GM23338 (cell line): Measurements from ENCODE around the gene TFEB. TPM values are rescaled to one million over a fixed set of nuclear protein-coding genes. Genes with fewer than 3 reads are reported as not detected.

ENCODE experiments used
- ATAC-seq: fragments of 200-7000 bp; cut with Tn5 transposase; 3 replicates; pipeline ENCODE4 v1.9.1; 2020
- DNase-seq: peaks from one replicate; pipeline ENCODE4 v3.0.0-alpha.2; 2015; ENCODE audit warnings: low spot score
- H2AFZ ChIP-seq: fragments of 200-600 bp; sonication (generic); 2 replicates; pipeline ENCODE4 v1.8.0; 2016; ENCODE audit warnings: antibody characterized with exemption, mild to moderate bottlenecking, moderate library complexity
- H3F3A ChIP-seq: fragments of 200-600 bp; sonication (generic); replicated peaks from 2 replicates; pipeline ENCODE4 v1.8.0; 2017; ENCODE audit warnings: antibody characterized with exemption, mixed run types, low read depth
- H3K27ac ChIP-seq: fragments of 200-600 bp; sonication (generic); 2 replicates; pipeline ENCODE4 v1.6.1; 2016; ENCODE audit warnings: low read depth
- H3K27me3 ChIP-seq: fragments of 200-600 bp; sonication (generic); 2 replicates; pipeline ENCODE4 v1.8.0; 2016; ENCODE audit warnings: mild to moderate bottlenecking, mixed run types, moderate library complexity; ENCODE audit not compliant: insufficient read depth
- H3K36me3 ChIP-seq: fragments of 200-600 bp; sonication (generic); 2 replicates; pipeline ENCODE4 v1.8.0; 2016; ENCODE audit warnings: mild to moderate bottlenecking; ENCODE audit not compliant: insufficient read depth
- H3K4me1 ChIP-seq: fragments of 200-600 bp; sonication (generic); 2 replicates; pipeline ENCODE4 v1.8.0; 2016; ENCODE audit warnings: mild to moderate bottlenecking, moderate library complexity; ENCODE audit not compliant: insufficient read depth
- H3K4me2 ChIP-seq: fragments of 200-600 bp; sonication (generic); 2 replicates; pipeline ENCODE4 v1.7.1; 2017; ENCODE audit warnings: mixed run types
- H3K4me3 ChIP-seq: fragments of 200-600 bp; sonication (generic); 2 replicates; pipeline ENCODE4 v1.6.1; 2016; ENCODE audit warnings: mixed run types
- H3K79me2 ChIP-seq: fragments of 200-600 bp; sonication (generic); replicated peaks from 2 replicates; pipeline ENCODE4 v1.8.0; 2017; ENCODE audit warnings: mild to moderate bottlenecking; ENCODE audit not compliant: insufficient read depth
- H3K9me2 ChIP-seq: fragments of 200-600 bp; sonication (generic); 2 replicates; pipeline ENCODE4 v1.8.0; 2017; ENCODE audit not compliant: insufficient read depth
- H4K20me1 ChIP-seq: fragments of 200-600 bp; sonication (generic); replicated peaks from 2 replicates; pipeline ENCODE4 v1.8.0; 2017; ENCODE audit warnings: mild to moderate bottlenecking; ENCODE audit not compliant: insufficient read depth
- H3K27ac Mint-ChIP-seq: 2 replicates; pipeline ENCODE4 v1.8.0; 2020; ENCODE audit warnings: inconsistent platforms, mild to moderate bottlenecking, moderate library complexity, mixed read lengths
- H3K27me3 Mint-ChIP-seq: 3 replicates; pipeline ENCODE4 v1.8.0; 2022; ENCODE audit warnings: low read depth, mild to moderate bottlenecking, moderate library complexity, mixed read lengths, inconsistent platforms; ENCODE audit not compliant: insufficient read depth, poor library complexity
- H3K36me3 Mint-ChIP-seq: 3 replicates; pipeline ENCODE4 v1.8.0; 2021; ENCODE audit warnings: low read depth, mild to moderate bottlenecking, inconsistent platforms, moderate library complexity, mixed read lengths
- H3K4me1 Mint-ChIP-seq: 3 replicates; pipeline ENCODE4 v1.8.0; 2020; ENCODE audit warnings: mild to moderate bottlenecking, inconsistent platforms, mixed read lengths
- H3K4me3 Mint-ChIP-seq: 3 replicates; pipeline ENCODE4 v1.8.0; 2021; ENCODE audit warnings: moderate library complexity, mild to moderate bottlenecking, inconsistent platforms, mixed read lengths
- H3K9me3 Mint-ChIP-seq: 3 replicates; pipeline ENCODE4 v1.8.0; 2020; ENCODE audit warnings: moderate library complexity, mild to moderate bottlenecking, inconsistent platforms, mixed read lengths
- CREB1 ChIP-seq: fragments of 250-450 bp; sonication (Bioruptor Pico); IDR thresholded peaks from 2 replicates; pipeline ENCODE4 v1.5.0; 2020; ENCODE audit warnings: low read depth, mild to moderate bottlenecking, moderate library complexity
- CTCF ChIP-seq, 2 experiments: fragments of 200-600 bp in 1 of 2; sonication (generic) in 1 of 2; conservative IDR thresholded peaks; 2 replicates each; pipeline versions ENCODE4 v1.5.1 to v1.6.1; 2016 to 2017; ENCODE audit warnings: antibody characterized with exemption in 2 of 2, low read depth in 2 of 2, mild to moderate bottlenecking in 2 of 2, moderate library complexity in 1 of 2
- ETS1 ChIP-seq: IDR thresholded peaks from 2 replicates; pipeline ENCODE4 v1.6.1; 2016; ENCODE audit warnings: antibody characterized with exemption
- EZH2 ChIP-seq: fragments of 200-600 bp; sonication (generic); IDR thresholded peaks from one replicate; pipeline ENCODE4 v1.8.0; 2017; ENCODE audit warnings: antibody characterized with exemption, mild to moderate bottlenecking, low read depth; ENCODE audit not compliant: unreplicated experiment
- EZH2phosphoT487 ChIP-seq: fragments of 200-600 bp; sonication (generic); IDR thresholded peaks from one replicate; pipeline ENCODE4 v1.8.1; 2018; ENCODE audit warnings: antibody characterized with exemption; ENCODE audit not compliant: unreplicated experiment
- JUNB ChIP-seq: IDR thresholded peaks from one replicate; pipeline ENCODE4 v1.6.1; 2016; ENCODE audit warnings: antibody characterized with exemption; ENCODE audit not compliant: unreplicated experiment
- NANOG ChIP-seq: IDR thresholded peaks from 2 replicates; pipeline ENCODE4 v1.6.1; 2016; ENCODE audit warnings: antibody characterized with exemption, borderline replicate concordance
- POLR2AphosphoS5 ChIP-seq: IDR thresholded peaks from 2 replicates; pipeline ENCODE4 v1.6.1; 2016; ENCODE audit warnings: antibody characterized with exemption, low read depth
- REST ChIP-seq: IDR thresholded peaks from one replicate; pipeline ENCODE4 v1.6.1; 2018; ENCODE audit warnings: antibody characterized with exemption; ENCODE audit not compliant: unreplicated experiment
- STAT1 ChIP-seq: IDR thresholded peaks from one replicate; pipeline ENCODE4 v1.6.1; 2016; ENCODE audit warnings: antibody characterized with exemption; ENCODE audit not compliant: unreplicated experiment
- ZNF114 ChIP-seq: fragments of 250-450 bp; sonication (Bioruptor Pico); IDR thresholded peaks from 2 replicates; pipeline ENCODE4 v1.5.0; 2020; ENCODE audit warnings: mild to moderate bottlenecking, moderate library complexity
- ZNF331 ChIP-seq: fragments of 250-450 bp; sonication (Bioruptor Pico); IDR thresholded peaks from 2 replicates; pipeline ENCODE4 v1.5.0; 2020; ENCODE audit warnings: low read depth, mild to moderate bottlenecking, moderate library complexity
- polyA plus RNA-seq: library from polyadenylated mRNA; unstranded; fragments of >200 nt; fragmentation: Nextera tagmentation; extraction: Ambion mirVana; gene quantifications from 2 replicates; pipeline ENCODE4 v1.2.1, GENCODE V29; 2016
- total RNA-seq: library from RNA; depleted of rRNA; stranded (reverse); fragments of >200 nt; shearing (Covaris generic); gene quantifications from 2 replicates; pipeline ENCODE4 v1.2.3, GENCODE V29; 2014
- TF ChIP-seq, protein P1 (sequence below): fragments of 250-450 bp; sonication (Bioruptor Pico); IDR thresholded peaks from 2 replicates; pipeline ENCODE4 v1.5.0; 2020; ENCODE audit warnings: mild to moderate bottlenecking, moderate library complexity

The TFEB gene
- total and polyA plus RNA-seq, 2 experiments from 2014 or later = 1.3 to 4.3 TPM

DNA sequence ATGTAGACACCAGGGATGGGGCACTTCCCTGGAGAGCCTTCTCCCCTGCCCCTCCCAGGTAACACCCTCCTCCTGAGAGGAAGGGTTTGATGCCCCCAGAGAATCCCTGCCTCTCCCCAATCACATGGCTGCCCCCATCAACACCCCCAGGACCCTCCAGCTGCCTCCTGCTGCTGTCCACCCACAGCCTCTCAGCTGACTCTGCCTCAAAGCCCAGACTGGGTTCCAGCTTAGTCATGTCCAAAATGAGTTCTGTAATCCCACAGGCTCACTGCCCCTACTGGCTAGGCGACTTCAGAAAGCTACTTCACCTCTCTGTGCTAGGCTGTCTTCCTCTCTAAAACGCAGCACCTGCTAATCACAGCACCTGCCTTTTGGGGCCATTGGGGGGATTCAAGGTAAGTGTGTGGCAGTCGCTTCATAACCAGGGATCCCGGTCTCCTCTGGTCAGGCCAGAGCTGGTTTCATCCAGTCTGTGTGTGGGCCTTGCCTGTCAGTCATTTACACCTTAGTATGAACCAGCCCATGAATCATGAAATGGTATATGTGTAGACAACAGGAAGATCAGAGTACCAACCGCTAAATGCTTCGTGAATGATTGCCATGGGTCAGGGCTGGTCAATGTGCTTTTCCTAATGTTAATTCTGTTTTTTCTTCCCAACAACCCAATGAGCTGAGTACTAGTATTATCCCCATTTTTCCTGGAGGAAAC, 40.4 kb downstream of the TFEB start:
- H3K4me2 ChIP-seq = no peak overlapping the region
- ATAC-seq (no peak), DNase-seq (no peak)
- H3K4me3 ChIP-seq = no peak overlapping the region
- H3K9me2 ChIP-seq = no peaks in the 10 kb centered on the region
- H3K4me1 ChIP-seq = no peaks in the 10 kb centered on the region
- no peaks in the 10 kb centered on the region for H3K36me3 ChIP-seq
- TF ChIP-seq, protein P1, sequence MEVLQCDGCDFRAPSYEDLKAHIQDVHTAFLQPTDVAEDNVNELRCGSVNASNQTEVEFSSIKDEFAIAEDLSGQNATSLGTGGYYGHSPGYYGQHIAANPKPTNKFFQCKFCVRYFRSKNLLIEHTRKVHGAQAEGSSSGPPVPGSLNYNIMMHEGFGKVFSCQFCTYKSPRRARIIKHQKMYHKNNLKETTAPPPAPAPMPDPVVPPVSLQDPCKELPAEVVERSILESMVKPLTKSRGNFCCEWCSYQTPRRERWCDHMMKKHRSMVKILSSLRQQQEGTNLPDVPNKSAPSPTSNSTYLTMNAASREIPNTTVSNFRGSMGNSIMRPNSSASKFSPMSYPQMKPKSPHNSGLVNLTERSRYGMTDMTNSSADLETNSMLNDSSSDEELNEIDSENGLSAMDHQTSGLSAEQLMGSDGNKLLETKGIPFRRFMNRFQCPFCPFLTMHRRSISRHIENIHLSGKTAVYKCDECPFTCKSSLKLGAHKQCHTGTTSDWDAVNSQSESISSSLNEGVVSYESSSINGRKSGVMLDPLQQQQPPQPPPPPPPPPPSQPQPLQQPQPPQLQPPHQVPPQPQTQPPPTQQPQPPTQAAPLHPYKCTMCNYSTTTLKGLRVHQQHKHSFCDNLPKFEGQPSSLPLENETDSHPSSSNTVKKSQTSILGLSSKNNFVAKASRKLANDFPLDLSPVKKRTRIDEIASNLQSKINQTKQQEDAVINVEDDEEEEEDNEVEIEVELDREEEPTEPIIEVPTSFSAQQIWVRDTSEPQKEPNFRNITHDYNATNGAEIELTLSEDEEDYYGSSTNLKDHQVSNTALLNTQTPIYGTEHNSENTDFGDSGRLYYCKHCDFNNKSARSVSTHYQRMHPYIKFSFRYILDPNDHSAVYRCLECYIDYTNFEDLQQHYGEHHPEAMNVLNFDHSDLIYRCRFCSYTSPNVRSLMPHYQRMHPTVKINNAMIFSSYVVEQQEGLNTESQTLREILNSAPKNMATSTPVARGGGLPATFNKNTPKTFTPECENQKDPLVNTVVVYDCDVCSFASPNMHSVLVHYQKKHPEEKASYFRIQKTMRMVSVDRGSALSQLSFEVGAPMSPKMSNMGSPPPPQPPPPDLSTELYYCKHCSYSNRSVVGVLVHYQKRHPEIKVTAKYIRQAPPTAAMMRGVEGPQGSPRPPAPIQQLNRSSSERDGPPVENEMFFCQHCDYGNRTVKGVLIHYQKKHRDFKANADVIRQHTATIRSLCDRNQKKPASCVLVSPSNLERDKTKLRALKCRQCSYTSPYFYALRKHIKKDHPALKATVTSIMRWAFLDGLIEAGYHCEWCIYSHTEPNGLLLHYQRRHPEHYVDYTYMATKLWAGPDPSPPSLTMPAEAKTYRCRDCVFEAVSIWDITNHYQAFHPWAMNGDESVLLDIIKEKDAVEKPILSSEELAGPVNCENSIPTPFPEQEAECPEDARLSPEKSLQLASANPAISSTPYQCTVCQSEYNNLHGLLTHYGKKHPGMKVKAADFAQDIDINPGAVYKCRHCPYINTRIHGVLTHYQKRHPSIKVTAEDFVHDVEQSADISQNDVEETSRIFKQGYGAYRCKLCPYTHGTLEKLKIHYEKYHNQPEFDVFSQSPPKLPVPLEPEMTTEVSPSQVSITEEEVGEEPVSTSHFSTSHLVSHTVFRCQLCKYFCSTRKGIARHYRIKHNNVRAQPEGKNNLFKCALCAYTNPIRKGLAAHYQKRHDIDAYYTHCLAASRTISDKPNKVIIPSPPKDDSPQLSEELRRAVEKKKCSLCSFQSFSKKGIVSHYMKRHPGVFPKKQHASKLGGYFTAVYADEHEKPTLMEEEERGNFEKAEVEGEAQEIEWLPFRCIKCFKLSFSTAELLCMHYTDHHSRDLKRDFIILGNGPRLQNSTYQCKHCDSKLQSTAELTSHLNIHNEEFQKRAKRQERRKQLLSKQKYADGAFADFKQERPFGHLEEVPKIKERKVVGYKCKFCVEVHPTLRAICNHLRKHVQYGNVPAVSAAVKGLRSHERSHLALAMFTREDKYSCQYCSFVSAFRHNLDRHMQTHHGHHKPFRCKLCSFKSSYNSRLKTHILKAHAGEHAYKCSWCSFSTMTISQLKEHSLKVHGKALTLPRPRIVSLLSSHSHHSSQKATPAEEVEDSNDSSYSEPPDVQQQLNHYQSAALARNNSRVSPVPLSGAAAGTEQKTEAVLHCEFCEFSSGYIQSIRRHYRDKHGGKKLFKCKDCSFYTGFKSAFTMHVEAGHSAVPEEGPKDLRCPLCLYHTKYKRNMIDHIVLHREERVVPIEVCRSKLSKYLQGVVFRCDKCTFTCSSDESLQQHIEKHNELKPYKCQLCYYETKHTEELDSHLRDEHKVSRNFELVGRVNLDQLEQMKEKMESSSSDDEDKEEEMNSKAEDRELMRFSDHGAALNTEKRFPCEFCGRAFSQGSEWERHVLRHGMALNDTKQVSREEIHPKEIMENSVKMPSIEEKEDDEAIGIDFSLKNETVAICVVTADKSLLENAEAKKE (CRISPR knock-in tag) = no peak
- TF ChIP-seq NANOG = no peak
- no peak for TF ChIP-seq CTCF (conservative IDR thresholded peaks at IDR 0.05; ENCODE audit: low read depth in 2 of 2)
- no peak for TF ChIP-seq EZH2phosphoT487
- TF ChIP-seq REST = no peak
- TF ChIP-seq ETS1 = no peak
- TF ChIP-seq STAT1 = no peak
- no peak for TF ChIP-seq ZNF331 (CRISPR knock-in tag)
- TF ChIP-seq POLR2AphosphoS5 = no peak
- no peak for TF ChIP-seq CREB1
- TF ChIP-seq JUNB = no peak
- no peak for TF ChIP-seq EZH2
- no peak for TF ChIP-seq ZNF114 (CRISPR knock-in tag)
- 0 out of 2 replicates have a peak, but pooled peaks cover 3% of the 10 kb centered on the region for H3F3A ChIP-seq
- Mint-ChIP-seq H3K27ac (no peak overlapping the region), H3K4me3 (no peak overlapping the region), H3K9me3 (no peaks in the 10 kb centered on the region), H3K36me3 (no peaks in the 10 kb centered on the region), H3K4me1 (no peaks in the 10 kb centered on the region; the same call in 2 of the 3 replicates), H3K27me3 (peaks cover 4% of the 10 kb centered on the region)
- H3K27me3 ChIP-seq = no peaks in the 10 kb centered on the region
- no peaks in the 10 kb centered on the region for H3K79me2 ChIP-seq
- no peak overlapping the region for H2AFZ ChIP-seq
- H3K27ac ChIP-seq = no peak overlapping the region
- H4K20me1 ChIP-seq = no peaks in the 10 kb centered on the region
